Fibroblast of skin of back (primary cell): ENCODE results near the gene AOC1.

ENCODE experiments used
- DNase-seq: peaks from one replicate; pipeline ENCODE4 v3.0.0-alpha.2; 2013

AOC1 gene

DNA sequence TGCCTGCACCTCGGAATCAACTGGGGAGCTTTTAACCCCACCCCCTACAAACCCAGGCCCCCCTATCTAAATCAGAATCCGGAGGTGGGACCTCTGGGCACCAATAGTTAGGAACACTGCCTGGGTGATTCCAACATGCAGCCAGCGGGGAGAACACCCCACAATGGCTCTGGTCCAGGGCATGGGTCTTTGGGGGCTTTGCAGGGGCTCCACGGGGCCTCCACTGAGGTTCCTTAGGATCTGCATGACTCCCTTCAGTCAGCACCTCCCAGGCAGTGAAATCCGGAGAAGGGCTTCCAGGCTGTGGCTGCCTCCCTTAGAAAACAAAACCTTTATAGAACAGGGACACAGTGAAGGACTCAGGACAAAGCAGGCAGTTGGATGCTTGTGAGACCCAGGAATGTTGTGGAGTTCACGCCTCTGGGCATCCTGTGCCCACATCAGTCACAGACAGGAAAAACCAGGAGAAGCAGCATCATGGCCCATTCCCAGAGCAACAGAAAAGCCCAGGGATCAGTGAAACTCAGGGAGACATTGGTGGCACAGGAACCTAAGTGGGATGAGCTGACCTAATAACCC is 16.5 kb upstream of the AOC1 start:
- DNase-seq: no peak

DNA sequence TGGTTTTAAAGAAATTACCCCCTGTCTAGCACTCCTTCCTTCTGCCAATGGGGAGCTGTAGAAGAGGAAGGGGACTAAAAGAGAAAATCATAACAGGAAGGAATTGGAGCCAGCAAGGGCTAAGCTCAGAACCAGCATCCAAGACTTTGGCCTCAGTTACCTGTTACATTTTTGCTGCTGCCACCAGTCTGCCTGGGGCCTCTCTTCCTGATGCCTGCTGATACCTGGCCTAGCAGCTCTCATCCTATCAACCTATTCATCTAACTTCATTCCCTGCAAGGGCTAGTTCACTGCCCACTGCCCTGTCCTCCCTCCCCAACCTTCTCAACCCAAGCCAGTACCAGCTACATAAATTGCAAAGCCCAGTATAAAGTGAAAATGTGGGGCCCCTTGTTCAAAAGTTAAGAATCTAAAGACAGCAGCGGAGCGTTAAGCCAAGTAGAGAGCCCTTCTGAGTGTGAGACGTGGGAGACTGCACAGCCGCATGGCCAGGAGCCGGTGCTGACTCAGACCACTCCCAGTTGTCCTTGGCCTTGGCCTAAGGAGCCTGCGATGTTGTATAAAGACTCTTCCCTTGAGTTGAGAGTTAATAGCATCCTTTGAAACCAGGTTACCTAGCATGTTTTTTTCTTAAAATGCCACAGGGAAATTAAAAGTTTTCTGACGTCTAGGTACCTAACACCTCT is 13.2 kb upstream of the AOC1 start:
- no peak for DNase-seq

DNA sequence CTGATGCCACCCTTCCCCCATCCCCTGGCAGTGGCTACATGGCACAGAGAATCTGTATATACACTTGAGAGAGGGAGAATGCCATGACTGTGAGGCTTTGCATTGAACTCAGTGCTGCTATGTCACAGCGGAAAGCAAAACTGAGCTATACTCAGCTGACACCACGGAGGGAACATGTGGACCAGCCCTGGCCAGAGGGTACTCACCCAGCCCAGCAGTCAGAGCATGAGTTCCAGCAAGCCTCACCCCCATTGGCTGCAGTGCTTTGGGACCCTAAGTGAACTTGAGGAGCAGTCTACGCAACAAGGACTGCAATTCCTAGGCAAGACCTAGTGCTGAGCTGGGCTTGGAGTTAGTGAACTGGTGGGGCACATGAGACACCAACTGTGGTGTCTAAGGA is 10.3 kb upstream of the AOC1 start:
- no peak for DNase-seq

DNA sequence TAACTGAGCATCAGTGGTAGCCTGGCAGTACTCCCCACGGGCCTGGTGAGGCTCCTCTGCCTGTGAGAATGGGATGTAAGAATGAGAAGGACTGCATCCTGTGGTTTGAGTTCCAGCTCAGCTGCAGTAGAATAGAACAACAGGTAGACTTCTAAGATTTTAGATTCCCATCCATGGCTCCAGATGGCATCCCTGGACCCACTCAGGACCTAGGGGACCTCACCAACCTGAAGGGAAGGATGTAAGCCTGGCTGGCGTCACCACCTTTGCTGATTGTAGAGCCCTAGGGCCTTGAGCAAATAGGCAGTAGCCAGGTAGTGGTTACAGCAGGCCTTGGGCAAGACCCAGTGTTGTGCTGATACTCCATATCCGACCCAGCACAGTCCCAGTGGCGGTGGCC is 9.6 kb upstream of the AOC1 start:
- DNase-seq: no peak

DNA sequence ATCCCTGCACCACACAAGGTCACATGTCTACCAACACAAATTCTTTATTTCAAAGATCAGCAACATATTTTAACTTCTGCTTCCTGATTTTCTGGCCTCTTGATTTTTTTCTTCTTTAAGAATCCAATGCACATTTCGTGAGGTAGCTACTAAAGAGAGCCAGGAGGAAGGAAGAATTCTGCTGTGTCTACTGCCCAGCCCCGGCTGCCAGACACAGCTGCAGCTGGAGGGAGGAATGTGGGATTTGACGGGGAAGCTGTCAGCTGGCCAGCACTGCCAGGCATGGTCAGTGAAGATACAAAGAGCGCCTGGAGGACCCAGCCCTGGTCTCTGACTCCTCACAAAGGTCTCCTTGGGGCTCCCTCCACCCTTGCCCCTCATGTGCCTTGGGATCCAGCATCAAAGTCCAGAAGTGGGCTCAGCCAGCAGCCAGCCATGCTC is 6.9 kb upstream of the AOC1 start:
- no peak for DNase-seq

DNA sequence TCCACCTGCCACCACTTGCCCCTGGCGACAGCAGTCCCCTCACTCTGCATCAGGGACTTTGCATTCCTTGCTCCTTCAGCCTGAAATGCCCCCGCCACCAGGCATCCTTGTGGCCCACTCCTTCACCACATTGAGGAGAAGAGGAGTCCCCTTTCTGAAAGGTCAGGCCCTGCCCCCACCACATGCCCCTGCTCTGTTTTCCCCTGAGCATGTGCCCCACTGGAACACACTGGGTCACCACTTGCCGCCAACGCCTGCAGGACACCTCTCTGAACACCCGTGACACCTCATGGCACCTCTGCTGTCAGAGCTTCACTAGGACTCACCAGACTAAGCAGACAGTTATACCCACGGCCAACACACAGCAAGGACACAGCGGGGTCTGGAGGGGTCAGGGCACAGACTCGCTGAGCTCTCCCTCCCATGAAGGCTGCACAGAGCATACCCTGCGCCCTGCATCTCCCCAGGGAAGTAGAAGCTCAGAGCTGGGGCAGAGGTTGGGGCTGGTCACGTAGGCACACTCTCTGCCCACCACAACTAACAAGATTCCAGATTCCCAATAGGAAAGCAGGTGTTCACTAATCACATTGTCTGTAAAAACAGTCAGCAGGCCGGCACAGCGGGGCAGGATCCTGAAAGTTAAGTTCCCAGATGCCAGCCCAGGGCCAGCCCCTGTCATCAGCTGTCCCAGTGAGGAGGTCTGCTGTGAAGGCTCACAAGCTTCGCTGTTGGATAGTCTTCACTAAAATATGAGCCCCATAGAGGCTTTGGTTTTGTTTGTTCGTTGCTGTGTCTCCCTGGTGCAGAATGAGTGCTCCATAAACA is 5.8 kb upstream of the AOC1 start:
- no peak for DNase-seq

DNA sequence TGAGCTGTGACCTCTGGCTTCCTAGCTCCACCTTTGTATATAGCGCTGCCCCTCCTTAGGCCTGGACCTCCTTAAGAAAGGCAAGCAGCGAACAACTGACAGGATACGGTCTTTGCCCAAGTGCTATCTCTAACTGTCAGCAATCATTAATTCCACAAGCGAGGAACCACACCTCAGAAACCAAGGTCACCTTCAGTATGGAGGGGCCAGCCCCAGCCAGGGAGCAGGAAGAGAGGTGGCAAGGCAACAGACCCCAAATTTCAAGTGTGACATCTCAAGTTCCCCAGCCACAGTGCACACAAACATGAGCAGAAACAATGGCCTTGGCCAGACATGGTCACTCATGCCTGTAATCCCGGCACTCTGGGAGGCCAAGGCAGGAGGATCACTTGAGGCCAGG is 4.8 kb upstream of the AOC1 start:
- DNase-seq: no peak

DNA sequence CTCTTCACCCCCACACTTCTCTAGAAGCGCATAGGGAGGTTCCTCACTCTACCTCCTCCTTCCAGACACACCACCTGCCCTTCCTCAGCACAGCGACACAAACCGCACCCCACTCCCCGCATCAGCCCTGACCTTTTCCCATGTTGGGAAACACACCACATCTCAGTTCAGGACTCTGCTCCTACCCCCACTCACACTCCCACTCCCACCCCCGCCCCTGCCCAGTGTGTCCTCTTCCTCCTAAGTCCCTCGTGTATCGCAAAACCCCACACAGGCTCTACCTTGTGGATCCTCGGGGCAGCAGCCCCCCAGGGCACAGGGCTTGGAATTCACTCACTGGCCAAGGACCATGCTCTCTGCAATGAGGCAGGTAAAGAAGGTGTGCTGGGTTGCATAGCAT is 4.2 kb upstream of the AOC1 start:
- DNase-seq: no peak

DNA sequence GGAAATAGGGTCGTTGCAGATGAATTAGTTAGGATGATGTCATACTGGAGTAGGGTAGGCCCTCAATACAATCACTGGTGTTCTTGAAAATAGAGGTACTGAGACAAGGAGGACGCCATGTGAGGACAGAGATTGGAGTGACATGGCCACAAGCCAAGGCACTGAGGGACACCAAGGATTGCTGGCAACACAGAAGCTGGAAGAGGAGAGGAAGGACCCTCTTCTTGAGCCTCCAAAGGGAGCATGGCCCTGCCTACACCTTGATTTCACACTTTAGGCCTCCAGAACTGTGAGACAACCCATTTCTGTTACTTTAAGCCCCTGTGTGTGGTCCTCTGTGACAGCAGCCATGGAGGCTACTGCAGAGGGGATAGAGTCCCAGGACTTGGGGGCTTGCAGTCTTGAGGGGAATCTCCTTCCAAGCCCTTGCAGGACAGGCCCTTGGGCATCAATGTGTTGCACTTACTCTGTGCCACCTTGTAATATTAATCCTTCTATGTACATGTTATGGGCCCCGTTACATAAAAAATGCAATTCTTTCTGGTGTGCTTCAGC is 3.7 kb upstream of the AOC1 start:
- DNase-seq: no peak

DNA sequence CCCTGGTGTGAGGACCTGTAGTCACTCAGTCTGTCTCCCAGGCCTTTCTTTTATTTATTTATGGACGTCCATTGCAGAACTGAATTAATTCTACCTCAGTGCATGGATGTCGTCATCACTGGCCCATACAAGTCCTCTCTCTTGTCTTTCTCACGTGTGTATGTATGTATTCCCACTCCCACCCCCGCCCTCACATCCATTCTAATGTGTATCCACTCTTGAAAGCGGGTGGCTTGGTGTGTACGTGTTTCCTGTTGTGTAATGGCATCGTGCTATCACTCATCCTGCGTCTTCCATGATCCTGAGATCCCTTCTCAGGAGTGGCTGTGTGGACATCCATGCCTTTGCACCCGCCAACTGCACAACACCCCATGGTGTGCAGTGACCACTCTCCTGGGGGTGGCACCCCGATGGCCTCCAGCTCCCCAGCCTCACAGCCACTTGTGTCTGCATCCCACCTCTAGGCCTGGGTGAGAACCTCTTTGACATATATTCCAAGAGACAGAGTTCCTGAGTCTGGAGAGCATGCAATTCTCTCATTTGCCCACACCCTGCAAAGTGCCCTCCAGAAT is 3.0 kb upstream of the AOC1 start:
- no peak for DNase-seq

DNA sequence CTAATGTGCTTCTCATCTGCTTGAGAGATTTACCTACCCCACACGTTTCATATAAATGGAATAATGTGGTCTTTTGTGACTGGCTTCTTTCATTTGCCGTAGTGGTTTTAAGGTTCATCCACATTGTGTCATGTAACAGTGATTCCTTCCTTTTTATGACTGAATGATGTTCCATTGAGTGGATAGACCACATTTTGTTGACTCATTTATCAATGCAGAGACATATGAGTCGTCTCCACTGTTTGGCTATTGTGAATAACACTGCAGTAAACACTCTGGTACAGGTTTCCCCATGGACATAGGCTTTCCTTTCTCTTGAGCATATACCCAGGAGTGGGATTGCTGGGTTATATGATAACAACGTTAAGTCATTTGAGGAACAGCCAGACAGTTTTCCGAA is 2.0 kb upstream of the AOC1 start:
- no peak for DNase-seq

DNA sequence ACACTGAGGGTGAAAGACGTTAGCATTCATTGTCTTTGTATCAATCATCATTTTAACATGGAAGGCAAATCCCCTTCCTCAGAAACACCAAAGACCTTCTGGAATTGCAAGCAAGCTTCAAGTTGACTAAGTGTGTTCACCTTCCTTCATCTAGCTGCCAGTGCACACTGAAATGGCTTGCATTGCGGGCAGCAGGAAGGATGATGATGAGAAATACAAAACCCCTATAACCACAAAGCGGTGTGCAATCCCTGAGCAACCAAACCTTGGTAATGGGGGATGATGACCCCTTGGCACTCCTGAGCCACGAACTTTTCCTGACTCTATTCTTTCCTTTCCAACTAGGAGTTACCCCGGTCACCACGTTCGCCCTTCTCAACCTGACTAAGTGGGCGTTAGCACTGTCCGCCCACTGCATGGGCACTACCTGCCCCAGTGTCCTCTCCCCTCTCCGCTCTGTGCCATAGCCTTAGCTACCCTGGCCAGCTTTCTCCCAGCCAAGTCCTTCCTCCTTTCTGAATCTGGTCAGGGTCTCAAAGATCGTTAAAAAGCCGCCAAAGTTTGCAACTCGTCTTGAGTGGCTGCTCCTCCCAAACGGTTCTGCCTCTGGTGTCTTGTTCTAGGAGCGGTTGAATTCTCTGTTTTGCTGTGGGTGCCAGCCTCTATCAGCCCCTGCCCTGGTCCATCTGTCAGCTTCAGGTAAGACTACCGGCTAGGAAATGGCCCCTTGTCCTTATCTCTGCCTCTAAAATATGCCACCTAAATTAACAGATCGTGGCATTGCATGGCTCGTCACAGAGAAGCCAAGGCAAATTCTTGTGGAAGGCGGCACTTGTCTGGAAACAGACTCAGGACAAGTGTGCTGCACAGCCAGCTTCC is 586 bp upstream of the AOC1 start:
- no peak for DNase-seq

DNA sequence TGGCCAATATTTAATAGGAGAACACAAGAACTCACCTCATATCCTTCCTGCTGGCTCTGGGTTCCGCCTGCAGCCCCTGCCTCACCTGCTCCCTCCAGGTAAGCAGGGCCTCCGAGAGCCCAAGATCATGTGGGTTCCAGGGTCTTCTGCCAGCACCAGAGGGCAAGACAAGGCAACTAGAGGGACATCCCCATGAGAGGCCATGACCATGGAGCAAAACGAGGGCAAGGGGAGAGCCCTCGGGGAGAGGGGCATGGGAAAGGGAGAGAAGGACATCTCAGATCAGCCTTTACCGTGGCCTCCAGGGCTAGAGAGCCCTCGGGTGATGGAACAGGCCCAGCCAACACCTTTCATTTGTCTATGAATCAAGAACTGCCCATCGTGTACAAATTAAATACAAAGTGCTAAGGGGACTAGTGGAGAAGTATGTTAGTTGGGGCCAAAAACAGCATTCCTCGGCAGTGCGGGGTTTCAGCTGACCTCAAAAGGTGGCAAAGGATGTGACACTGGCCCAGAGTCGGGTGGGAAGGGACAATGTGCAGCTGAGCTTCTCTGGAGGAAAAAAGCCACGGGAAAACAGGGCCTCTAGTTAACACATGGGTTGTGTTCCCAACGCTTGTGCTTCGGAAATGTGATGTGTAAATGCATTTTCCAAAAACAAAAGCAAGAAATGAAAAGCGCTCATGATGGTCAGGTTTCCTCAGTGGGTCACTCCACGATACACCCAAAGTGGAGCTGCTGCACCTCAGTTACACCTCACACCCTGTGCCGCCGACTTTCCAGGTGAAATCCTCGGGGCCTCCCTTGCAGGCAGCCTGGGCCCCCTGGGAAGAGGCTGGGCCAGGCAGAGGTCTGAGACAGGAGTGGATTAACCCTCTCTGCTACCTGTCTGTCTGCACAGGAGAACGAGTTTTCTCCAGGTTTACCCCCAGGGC is 2.0 kb downstream of the AOC1 start:
- DNase-seq: no peak

DNA sequence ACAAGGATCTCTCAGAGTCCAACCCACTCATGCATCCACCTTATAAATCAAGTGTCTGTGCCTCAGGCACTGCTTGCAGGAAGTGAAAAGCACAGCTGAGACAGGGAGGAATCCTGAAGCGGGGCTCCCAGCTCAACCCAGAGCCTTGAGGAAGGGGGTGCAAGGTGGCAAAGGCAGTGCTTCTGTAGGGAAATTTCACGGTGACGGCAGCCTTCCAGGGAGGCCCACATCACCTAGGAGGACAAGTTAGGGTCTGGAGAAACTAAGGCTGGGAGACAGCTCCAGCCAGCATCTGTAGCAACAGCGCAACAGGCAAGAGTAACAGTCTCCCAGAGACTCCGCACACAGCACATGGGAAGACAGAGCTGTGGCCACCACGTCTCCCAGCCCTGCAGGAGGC is 2.7 kb downstream of the AOC1 start:
- DNase-seq: no peak

DNA sequence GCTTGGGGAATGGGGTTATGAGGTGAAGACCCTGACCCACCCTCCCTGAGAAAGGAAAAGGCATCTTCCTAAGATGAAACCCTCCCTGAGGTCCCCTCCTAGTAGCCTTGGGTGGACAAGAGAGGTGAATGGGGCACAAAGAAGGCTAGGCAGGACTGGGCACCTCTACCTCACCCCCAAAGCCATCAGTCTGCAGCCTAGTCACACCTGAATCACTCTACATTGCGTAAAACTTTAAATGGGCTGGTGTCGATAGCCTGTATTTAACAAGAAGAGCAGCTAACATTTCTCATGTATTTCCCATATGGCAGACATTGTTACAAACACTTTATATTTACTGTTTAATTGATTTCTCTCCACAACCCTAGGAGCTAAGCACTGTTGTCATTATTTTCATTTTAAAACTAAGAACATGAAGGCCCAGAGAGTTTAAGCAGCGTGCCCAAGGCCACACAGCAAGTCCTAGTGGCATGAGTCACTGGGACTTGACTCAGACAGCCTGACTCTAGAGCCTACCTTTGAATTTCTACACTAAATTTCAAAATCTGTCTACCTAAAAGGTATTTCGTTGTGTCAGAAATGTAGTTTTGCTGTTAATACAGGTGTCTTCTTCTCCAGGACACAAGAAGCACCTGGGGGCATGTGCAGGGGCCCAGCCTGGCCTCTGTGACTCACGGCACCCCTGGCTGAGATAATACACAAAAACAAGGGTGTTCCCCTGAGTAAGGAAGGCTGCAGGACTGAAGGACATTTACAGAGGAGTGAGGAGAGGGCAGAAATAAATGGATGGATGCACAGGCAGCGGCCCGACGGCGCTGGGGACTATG is 3.4 kb downstream of the AOC1 start:
- no peak for DNase-seq

DNA sequence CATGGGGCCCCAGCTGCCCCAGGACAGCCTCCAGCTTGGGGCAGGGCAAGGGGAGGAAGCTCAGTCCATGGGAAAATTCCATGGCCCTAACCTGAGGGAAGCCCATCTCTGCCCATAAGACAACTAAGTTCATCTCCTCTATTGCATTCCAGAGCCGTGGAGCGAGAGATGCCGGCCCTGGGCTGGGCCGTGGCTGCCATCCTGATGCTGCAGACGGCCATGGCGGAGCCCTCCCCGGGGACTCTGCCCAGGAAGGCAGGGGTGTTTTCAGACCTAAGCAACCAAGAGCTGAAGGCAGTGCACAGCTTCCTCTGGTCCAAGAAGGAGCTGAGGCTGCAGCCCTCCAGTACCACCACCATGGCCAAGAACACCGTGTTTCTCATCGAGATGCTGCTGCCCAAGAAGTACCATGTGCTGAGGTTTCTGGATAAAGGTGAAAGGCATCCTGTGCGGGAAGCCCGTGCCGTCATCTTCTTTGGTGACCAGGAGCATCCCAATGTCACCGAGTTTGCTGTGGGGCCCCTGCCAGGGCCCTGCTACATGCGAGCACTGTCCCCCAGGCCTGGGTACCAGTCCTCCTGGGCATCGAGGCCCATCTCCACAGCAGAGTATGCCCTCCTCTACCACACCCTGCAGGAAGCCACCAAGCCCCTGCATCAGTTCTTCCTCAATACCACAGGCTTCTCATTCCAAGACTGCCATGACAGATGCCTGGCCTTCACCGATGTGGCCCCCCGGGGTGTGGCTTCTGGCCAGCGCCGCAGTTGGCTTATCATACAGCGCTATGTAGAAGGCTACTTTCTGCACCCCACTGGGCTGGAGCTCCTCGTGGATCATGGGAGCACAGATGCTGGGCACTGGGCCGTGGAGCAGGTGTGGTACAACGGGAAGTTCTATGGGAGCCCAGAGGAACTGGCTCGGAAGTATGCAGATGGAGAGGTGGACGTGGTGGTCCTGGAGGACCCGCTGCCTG is 4.3 kb downstream of the AOC1 start:
- no peak for DNase-seq

DNA sequence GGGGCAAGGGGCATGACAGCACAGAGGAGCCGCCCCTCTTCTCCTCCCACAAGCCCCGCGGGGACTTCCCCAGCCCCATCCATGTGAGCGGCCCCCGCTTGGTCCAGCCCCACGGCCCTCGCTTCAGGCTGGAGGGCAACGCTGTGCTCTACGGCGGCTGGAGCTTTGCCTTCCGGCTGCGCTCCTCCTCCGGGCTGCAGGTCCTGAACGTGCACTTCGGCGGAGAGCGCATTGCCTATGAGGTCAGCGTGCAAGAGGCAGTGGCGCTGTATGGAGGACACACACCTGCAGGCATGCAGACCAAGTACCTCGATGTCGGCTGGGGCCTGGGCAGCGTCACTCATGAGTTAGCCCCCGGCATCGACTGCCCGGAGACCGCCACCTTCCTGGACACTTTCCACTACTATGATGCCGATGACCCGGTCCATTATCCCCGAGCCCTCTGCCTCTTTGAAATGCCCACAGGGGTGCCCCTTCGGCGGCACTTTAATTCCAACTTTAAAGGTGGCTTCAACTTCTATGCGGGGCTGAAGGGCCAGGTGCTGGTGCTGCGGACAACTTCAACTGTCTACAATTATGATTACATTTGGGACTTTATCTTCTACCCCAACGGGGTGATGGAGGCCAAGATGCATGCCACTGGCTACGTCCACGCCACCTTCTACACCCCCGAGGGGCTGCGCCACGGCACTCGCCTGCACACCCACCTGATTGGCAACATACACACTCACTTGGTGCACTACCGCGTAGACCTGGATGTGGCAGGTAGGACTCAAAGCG is 5.1 kb downstream of the AOC1 start:
- no peak for DNase-seq
